Ascending aorta (tissue), 2 donors: ENCODE results near the gene NELL1. TPM values are rescaled to one million over a fixed set of nuclear protein-coding genes. Genes with fewer than 3 reads are reported as not detected.

Source experiments
- DNase-seq, 2 donors: peaks; one replicate each; pipeline ENCODE4 v3.0.0-alpha.2; 2019; ENCODE audit warnings: low spot score in 2 of 2
- H3K27ac ChIP-seq, 2 donors: fragments of 200-600 bp; sonication (generic); one replicate each; pipeline ENCODE4 v1.5.1; 2016 to 2017; ENCODE audit warnings: mild to moderate bottlenecking in 1 of 2
- H3K27me3 ChIP-seq: fragments of 200-600 bp; sonication (generic); one replicate; pipeline ENCODE4 v1.5.1; 2017
- H3K36me3 ChIP-seq, 2 donors: fragments of 200-600 bp; sonication (generic); one replicate each; pipeline ENCODE4 v1.5.1; 2016
- H3K4me1 ChIP-seq, 2 donors: fragments of 200-600 bp; sonication (generic); one replicate each; pipeline ENCODE4 v1.5.1; 2016 to 2017; ENCODE audit warnings: mild to moderate bottlenecking in 1 of 2
- H3K4me3 ChIP-seq, 2 donors: fragments of 200-600 bp; sonication (generic); one replicate each; pipeline ENCODE4 v1.5.1; 2016 to 2017; ENCODE audit warnings: mild to moderate bottlenecking in 1 of 2
- H3K9me3 ChIP-seq, 2 donors: fragments of 200-600 bp; sonication (generic); one replicate each; pipeline ENCODE4 v1.5.1; 2016
- CTCF ChIP-seq, 3 experiments: fragments of 200-600 bp in 2 of 3; fragments of 450-650 bp in 1 of 3; sonication (generic) in 2 of 3; IDR thresholded peaks; one replicate each; pipeline ENCODE4 v1.5.1; 2016 to 2019; ENCODE audit warnings: antibody characterized with exemption in 3 of 3, mild to moderate bottlenecking in 1 of 3, moderate library complexity in 1 of 3
- intact Hi-C: fragments of 100-400 bp; cut with DNase I; formaldehyde crosslinking; loops from one replicate; pipeline ENCODE4 v1.15.1; 2023
- total RNA-seq: library from RNA; depleted of rRNA; stranded (reverse); fragments of >200 nt; gene quantifications from one replicate; pipeline ENCODE4 v1.1.0, GENCODE V29; 2016

The NELL1 gene
- total RNA-seq, 1 donor from 2014 or later = not detected

- DNase-seq = no peak
- Histone ChIP-seq H3K27me3 (no peaks in the 10 kb centered on the region), H3K27ac (no peak overlapping the region), H3K4me1 (no peaks in the 10 kb centered on the region), H3K9me3 (no peaks in the 10 kb centered on the region), H3K4me3 (no peak overlapping the region), H3K36me3 (no peaks in the 10 kb centered on the region)
- no peak for TF ChIP-seq CTCF (IDR thresholded peaks at IDR 0.05)
- intact Hi-C loops = no loop called here
These were observed 647.2 kb downstream of the NELL1 start for GRCh38 chr11:21316591-21316990.

- no peaks in the 10 kb centered on the region for H3K36me3 ChIP-seq
- H3K27me3 ChIP-seq = no peaks in the 10 kb centered on the region
- no peaks in the 10 kb centered on the region for H3K9me3 ChIP-seq
- no peak overlapping the region for H3K4me3 ChIP-seq
- H3K27ac ChIP-seq = no peak overlapping the region
- DNase-seq = no peak
- no peak for TF ChIP-seq CTCF (IDR thresholded peaks at IDR 0.05)
- intact Hi-C loops = no loop called here
- no peaks in the 10 kb centered on the region for H3K4me1 ChIP-seq
These were observed 651.7 kb downstream of the NELL1 start for GRCh38 chr11:21321072-21321471.

- no peaks in the 10 kb centered on the region for H3K27me3 ChIP-seq
- no peaks in the 10 kb centered on the region for H3K4me1 ChIP-seq
- DNase-seq = no peak
- no peak for TF ChIP-seq CTCF (IDR thresholded peaks at IDR 0.05)
- H3K9me3 ChIP-seq = no peaks in the 10 kb centered on the region
- no peak overlapping the region for H3K27ac ChIP-seq
- H3K4me3 ChIP-seq = no peak overlapping the region
- intact Hi-C loops = no loop called here
- no peaks in the 10 kb centered on the region for H3K36me3 ChIP-seq
These were observed 652.1 kb downstream of the NELL1 start for GRCh38 chr11:21321530-21321929.

- Histone ChIP-seq H3K9me3 (no peaks in the 10 kb centered on the region), H3K4me3 (no peak overlapping the region), H3K27ac (no peak overlapping the region), H3K36me3 (no peaks in the 10 kb centered on the region), H3K4me1 (no peaks in the 10 kb centered on the region), H3K27me3 (no peaks in the 10 kb centered on the region)
- intact Hi-C loops = no loop called here
- TF ChIP-seq CTCF (IDR thresholded peaks at IDR 0.05) = no peak
- no peak for DNase-seq
These were observed 654.2 kb downstream of the NELL1 start for GRCh38 chr11:21323617-21324016.

GRCh38 chr11:21343204-21343603 lies 673.8 kb downstream of the NELL1 start:
- Histone ChIP-seq H3K4me1 (no peaks in the 10 kb centered on the region), H3K9me3 (no peaks in the 10 kb centered on the region), H3K36me3 (no peaks in the 10 kb centered on the region), H3K27ac (no peak overlapping the region), H3K27me3 (no peaks in the 10 kb centered on the region), H3K4me3 (no peak overlapping the region)
- TF ChIP-seq CTCF (IDR thresholded peaks at IDR 0.05) = no peak
- DNase-seq = no peak
- intact Hi-C loops = no loop called here

- Histone ChIP-seq H3K9me3 (no peaks in the 10 kb centered on the region), H3K36me3 (no peaks in the 10 kb centered on the region), H3K27me3 (no peaks in the 10 kb centered on the region), H3K27ac (no peak overlapping the region), H3K4me1 (no peaks in the 10 kb centered on the region), H3K4me3 (no peak overlapping the region)
- no peak for DNase-seq
- intact Hi-C loops = no loop called here
- no peak for TF ChIP-seq CTCF (IDR thresholded peaks at IDR 0.05)
These were observed 677.0 kb downstream of the NELL1 start for GRCh38 chr11:21346361-21346760.
